Activated CD4-positive, alpha-beta T cell treated with anti-CD3 and anti-CD28 coated beads, Interleukin-2, amount 50 U/mL, for 1 hour (primary cell): ENCODE measurements around the gene TBCEL.
"Not testable (repeated sequence)": the region's sequence is repeated elsewhere in the genome, so short reads cannot be mapped to it uniquely, and the experiment has no call there.

Experiments
- DNase-seq: peaks from one replicate; pipeline ENCODE4 v3.0.0-alpha.2; 2020

TBCEL gene

GRCh38 chr11:121023848-121024751, at the start of gene TBCEL:
Gene TBCEL (plus strand): TSS chr11:121024102. CDS start chr11:121045691, 21,589 bp downstream.
- DNase-seq: peak; percentile 81

- DNase-seq: no peak
Measured at GRCh38 chr11:120974466-120974865, 49.4 kb upstream of the TBCEL start.

GRCh38 chr11:120974965-120975364, 48.9 kb upstream of the TBCEL start:
- no peak for DNase-seq

- no peak for DNase-seq
Measured at GRCh38 chr11:120977266-120978137, 46.4 kb upstream of the TBCEL start.

- no peak for DNase-seq
Measured at GRCh38 chr11:120978701-120979100, 45.2 kb upstream of the TBCEL start.

- DNase-seq: peak; percentile 14
Measured at GRCh38 chr11:120985718-120986569, 38.0 kb upstream of the TBCEL start.

GRCh38 chr11:120988603-120989002, 35.3 kb upstream of the TBCEL start:
- DNase-seq: no peak

- DNase-seq: no peak
Measured at GRCh38 chr11:120991830-120992686, 31.8 kb upstream of the TBCEL start.

GRCh38 chr11:120994091-120994859, 29.6 kb upstream of the TBCEL start:
- DNase-seq: no peak

- DNase-seq: no peak
Measured at GRCh38 chr11:120995184-120995583, 28.7 kb upstream of the TBCEL start.

GRCh38 chr11:120996973-120997372, 26.9 kb upstream of the TBCEL start:
- DNase-seq: no peak

GRCh38 chr11:120998581-120998980, 25.3 kb upstream of the TBCEL start:
- no peak for DNase-seq

- DNase-seq: no peak
Measured at GRCh38 chr11:121004206-121004840, 19.6 kb upstream of the TBCEL start.

- DNase-seq: no peak
Measured at GRCh38 chr11:121006922-121007321, 17.0 kb upstream of the TBCEL start.

GRCh38 chr11:121008551-121008950, 15.4 kb upstream of the TBCEL start:
- DNase-seq: no peak

- DNase-seq: no peak
Measured at GRCh38 chr11:121012091-121012490, 11.8 kb upstream of the TBCEL start.

GRCh38 chr11:121018746-121019145, 5.2 kb upstream of the TBCEL start:
- DNase-seq: no peak

GRCh38 chr11:121021718-121022117, 2.2 kb upstream of the TBCEL start:
- not testable (repeated sequence) for DNase-seq

GRCh38 chr11:121024989-121025388, 1.1 kb downstream of the TBCEL start:
- no peak for DNase-seq

GRCh38 chr11:121029153-121029552, 5.3 kb downstream of the TBCEL start:
- DNase-seq: no peak
